GM18505 (cell line): Measurements from ENCODE around the gene ASCC1.
"Not testable (repeated sequence)": the region's sequence is repeated elsewhere in the genome, so short reads cannot be mapped to it uniquely, and the experiment has no call there.

Experiments used
- ATAC-seq: cut with Tn5 transposase; IDR thresholded peaks from one replicate; pipeline ENCODE4 v1.9.1; 2021; ENCODE audit not compliant: unreplicated experiment
- POLR2A ChIP-seq: IDR thresholded peaks from 4 replicates; pipeline ENCODE4 v1.6.1; 2011; ENCODE audit warnings: borderline replicate concordance; ENCODE audit not compliant: insufficient read depth, insufficient read length; ENCODE audit errors: extremely low read depth

ASCC1 gene

DNA sequence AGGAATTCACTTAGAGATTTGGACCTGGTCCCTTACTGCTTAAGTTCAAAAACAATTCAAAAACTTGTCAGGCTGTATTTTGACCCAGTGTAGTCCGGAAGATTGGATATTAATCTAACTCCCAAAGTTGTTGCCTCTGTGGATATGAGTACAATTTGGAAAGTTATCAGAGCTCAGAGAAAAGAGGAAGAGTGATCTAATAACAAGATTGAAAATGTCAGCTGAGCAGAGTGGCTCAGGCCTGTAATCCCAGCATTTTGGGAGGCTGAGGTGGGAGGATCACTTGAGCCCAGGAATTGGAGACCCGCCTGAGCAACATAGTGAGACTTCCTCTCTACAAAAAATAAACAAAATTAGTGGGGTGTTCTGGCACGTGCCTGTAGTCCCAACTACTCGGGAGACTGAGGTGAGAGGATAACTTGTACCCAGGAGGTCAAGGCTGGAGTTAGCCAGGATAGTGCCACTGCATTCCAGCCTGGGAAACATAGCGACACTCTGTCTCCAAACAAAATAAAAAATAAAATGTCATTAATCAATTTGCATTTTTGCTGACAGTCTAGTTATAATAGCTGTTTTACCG is 3.2 kb upstream of the ASCC1 start:
- no peak for ATAC-seq
- no peak for TF ChIP-seq POLR2A

DNA sequence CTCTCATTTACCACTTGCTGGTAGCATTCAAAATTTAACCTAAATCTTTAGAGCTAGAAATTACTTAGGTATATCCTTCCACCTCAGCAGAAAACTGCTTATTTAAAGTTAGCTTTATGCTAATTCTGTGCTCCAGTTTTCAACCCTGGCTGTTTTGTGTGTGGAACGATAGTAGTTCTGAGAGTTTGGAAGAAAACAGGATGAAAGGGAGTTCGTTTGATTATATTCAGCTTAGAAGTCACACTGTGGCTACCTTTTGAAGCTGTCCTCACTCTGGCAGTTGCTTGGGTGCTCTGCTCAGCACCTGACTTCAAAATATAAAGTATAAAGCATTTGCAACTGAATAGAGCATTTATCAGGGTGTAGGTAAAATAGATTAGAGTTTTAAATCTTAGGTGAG is 2.6 kb upstream of the ASCC1 start:
- ATAC-seq: no peak
- TF ChIP-seq POLR2A: no peak

DNA sequence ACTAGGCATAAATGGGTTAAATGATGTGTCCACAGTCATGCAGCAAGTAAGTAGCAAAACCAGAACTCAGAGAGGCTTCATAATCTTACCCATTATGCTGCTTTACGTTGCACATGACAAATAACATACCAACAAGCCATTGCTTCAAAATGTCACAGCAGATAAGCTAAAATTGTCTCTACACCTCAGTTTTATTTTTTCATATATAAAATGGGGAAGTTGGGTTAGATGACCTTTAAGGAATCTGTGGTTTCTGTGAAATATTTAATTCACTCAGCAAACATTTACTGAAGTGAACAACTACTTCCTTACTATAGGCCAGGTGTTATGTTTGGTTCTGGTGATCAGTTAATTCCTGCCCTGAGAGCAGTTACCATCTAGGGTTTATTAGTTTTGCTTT is 2.2 kb upstream of the ASCC1 start:
- no peak for TF ChIP-seq POLR2A
- ATAC-seq: no peak

DNA sequence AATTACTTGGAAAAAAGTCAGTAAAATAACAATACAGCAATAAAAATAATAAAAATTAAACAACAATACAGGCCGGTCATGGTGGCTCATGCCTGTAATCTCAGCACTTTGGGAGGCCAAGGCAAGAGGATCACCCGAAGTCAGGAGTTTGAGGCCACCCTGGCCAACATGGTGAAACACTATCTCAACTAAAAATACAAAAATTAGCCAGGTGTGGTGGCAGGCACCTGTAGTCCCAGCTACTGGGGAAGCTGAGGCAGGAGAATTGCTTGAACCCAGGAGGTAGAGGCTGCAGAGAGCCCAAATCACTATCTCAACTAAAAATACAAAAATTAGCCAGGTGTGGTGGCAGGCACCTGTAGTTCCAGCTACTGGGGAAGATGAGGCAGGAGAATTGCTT is 4.2 kb downstream of the ASCC1 start:
- ATAC-seq: not testable (repeated sequence)

DNA sequence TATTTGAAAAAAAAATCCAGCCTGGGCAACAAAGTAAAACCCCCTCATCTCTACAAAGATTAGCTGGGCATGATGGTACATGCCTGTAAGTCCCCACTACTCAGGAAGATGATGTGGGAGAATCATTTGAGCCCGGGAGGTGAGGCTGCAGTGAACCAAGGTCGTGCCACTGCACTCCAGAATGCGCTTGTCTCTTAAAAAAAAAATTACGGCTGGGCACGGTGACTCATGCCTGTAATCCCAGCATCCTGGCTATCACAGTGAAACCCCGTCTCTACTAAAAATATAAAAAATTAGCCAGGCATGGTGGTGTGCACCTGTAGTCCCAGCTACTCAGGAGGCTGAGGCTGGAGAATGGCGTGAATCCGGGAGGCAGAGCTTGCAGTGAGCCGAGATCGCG is 4.7 kb downstream of the ASCC1 start:
- ATAC-seq: not testable (repeated sequence)

DNA sequence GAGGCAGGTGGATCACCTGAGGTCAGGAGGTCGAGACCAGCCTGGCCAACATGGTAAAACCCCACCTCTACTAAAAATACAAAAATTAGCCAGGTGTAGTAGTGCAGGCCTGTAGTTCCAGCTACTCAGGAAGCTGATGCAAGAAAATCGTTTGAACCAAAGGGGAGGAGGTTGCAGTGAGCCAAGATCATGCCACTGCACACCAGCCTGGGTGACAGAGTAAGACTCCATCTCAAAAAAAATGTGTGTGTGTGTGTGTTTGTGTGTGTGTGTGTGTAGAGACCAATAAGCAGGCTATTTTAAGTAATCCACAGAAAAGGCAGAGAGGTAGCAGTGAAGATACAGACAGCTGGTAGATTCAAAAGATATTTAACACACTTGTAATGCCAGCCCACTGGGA is 7.5 kb downstream of the ASCC1 start:
- ATAC-seq: not testable (repeated sequence)

DNA sequence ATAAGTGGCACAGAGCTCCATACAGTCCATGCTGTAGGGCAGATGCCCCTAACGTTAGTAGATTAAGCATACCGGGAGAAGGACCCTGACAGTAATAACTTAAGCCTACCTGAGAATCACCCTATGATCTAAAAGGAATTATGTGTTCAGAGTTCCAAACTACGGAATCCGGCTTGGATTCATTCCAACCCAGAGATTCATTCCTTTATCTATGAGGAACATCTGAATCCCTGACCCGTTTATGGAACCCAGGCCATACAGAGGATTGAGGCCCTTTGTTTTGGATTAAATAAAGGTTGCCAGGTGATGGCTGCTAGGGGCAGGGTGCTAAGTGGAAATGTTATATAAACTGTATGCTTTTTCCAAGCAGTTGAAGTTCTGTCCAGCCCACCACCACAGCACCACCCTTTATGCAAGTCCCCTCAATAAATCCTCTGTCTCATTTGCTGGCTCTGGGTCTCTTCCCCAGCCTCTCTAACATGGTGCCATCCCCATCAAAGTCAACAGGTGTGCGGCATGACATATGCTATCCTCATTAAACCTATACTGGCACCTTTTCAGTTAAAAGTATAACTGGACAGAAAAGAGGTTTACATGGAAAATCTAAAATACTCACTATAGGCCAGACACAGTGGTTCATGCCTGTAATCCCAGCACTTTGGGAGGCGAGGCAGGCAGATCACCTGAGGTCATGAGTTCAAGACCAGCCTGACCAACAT is 9.4 kb downstream of the ASCC1 start:
- no peak for ATAC-seq
- TF ChIP-seq POLR2A: no peak

DNA sequence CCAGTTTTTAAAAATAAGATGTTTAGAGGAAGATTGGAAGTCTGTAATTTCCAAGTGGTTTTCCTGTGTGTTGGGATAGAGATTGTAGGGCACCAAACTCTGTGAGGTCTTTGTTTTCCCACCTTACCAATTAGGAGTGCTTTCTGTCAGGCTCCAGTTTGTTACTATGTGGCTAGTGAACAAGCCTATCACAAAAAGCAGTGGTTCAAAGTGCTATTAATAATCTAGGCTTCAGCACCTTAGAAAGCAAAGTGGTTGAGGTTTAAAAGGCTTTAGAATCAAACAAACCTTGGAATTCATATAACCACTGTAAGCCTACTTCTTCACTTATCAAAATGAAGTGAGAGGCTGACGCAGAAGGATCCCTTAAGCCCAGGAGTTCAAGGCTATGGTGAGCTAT is 11.4 kb downstream of the ASCC1 start:
- no peak for ATAC-seq
- no peak for TF ChIP-seq POLR2A

DNA sequence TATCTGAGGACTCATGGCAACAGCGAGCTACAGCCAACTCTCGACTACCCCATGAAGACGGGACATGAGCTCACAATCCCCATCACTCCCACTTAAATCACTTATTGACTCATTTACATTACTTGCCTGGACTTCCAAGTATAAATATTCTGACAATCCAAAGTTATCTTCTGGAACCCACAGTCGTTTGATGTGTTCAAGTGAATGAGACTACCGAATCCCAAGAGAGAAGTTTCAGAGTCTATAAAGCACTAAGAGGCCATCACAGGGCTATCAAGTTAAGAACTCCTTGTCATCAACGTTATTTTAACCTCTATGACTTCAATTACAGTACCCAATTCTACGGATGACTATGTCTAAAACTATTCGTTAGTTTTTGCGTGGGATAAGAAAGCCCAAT is 11.8 kb downstream of the ASCC1 start:
- no peak for TF ChIP-seq POLR2A
- no peak for ATAC-seq

DNA sequence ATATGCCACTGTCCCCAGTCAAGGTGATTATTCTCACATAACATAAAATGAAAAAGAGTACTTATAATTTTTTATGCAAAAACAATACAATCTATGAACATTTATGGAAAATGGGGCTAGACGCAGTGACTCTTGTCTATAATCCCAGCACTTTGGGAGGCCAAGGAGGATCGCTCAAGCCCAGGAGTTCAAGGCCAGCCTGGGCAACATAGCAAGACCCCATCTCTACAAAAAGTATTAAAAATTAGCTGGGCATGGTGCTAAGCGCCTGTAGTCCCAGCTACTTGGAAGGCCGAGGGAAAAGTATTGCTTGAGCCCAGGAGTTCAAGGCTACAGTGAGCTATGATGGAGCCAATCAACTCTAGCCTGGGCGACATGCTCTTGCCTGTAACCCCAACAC is 14.8 kb downstream of the ASCC1 start:
- no peak for TF ChIP-seq POLR2A
- ATAC-seq: no peak

DNA sequence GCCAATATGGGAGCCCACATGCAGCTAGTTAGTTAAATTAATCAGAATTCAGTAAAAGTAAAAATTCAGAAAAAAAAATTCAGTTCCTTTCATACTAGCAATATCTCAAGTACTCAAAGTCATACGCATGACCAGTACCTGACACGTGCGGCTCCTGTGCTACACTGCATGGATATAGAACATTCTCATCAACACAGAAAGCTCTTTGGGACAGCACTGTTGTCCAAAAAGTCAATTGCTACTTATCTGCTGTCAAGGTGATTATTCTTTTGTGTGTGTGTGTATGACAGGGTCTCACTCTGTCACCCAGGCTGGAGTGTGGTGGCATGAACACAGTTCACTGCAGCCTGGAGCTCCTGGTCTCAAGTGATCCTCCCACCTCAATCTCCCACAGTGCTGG is 15.2 kb downstream of the ASCC1 start:
- no peak for TF ChIP-seq POLR2A
- no peak for ATAC-seq

DNA sequence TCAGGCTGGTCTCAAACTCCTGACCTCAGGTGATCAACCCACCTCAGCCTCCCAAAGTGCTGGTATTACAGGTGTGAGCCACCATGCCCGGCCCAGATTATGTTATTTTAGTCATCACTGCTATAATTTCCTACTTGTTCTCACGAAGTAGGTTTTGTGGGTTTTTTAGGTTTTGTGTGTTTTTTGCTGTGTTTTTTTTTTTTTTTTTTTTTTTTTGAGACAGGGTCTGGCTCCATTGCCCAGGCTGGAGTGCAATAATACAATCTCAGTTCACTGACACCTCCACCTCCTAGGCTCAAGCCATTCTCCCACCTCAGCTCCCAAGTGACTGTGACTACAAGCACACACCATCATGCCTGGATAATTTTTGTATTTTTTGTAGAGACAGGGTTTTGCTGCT is 21.1 kb downstream of the ASCC1 start:
- TF ChIP-seq POLR2A: no peak
- ATAC-seq: no peak

DNA sequence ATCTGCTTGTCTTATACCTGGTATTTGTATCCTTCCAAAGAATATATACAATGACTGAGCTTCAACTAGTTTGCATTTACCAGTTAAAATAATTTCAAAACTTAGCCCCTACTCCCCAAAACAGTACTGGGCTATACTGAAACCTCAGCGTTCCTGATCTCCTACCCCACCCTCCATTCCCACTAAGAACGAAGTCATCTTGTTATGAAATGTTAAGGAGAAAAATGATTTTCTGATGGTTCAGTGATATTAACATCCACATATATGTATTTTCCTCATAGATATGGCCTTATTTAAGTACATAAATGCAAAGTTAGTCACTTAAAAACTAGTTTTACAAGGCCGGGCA is 29.1 kb downstream of the ASCC1 start:
- TF ChIP-seq POLR2A: no peak
- no peak for ATAC-seq

DNA sequence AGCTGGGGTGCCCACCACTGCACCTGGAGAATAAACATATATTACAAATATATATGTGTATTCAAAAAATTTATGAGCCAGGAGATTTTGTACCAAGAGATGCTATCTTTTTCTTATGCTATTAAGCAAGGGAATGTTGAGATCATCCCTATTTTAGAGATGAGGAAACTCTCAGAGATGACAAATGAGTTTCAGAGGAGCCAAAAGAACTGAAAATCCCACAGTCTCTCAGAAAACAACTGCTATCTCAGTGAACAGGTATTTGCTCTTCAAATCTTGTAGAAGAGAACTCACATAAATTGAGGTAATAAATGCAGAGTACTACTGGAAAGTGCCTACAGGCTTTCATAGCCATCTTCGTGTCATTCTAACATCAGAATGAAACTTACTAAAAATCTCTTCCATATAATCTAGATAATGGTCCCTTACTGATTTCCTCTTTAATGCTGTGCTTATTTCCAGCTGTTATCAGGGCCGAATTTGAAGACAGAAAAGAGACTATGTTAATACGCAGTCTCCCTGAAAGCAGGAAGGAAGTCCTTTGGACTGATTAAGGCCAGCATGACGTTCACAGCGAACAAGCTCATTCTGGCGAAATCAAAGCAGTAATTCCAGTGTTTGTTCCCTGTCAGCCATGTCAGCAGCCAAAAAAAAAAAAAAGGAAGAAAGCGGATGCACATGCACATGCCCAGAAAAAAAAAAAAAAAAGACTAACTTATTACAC is 29.7 kb downstream of the ASCC1 start:
- no peak for ATAC-seq
- TF ChIP-seq POLR2A: no peak
